Neuronal stem cell (in vitro differentiated cells): ENCODE results near the gene GBGT1.

Experiments
- DNase-seq: peaks from one replicate; pipeline ENCODE4 v3.0.0-alpha.2; 2013; ENCODE audit warnings: low spot score
- H2AFZ ChIP-seq: one replicate; pipeline ENCODE4 v1.6.1; 2013; ENCODE audit warnings: mild to moderate bottlenecking, low read length, inconsistent platforms
- H2AK5ac ChIP-seq: 2 replicates; pipeline ENCODE4 v1.6.1; 2013; ENCODE audit warnings: low read depth, mild to moderate bottlenecking, inconsistent platforms, low read length, moderate library complexity, mixed read lengths
- H2BK120ac ChIP-seq: 2 replicates; pipeline ENCODE4 v1.6.1; 2013; ENCODE audit warnings: low read depth, mild to moderate bottlenecking, inconsistent platforms, low read length, moderate library complexity, mixed read lengths
- H2BK12ac ChIP-seq: one replicate; pipeline ENCODE4 v1.6.1; 2013; ENCODE audit warnings: low read length, inconsistent platforms
- H2BK15ac ChIP-seq: 2 replicates; pipeline ENCODE4 v1.6.1; 2013; ENCODE audit warnings: mild to moderate bottlenecking, low read length, inconsistent platforms, mixed read lengths
- H2BK5ac ChIP-seq: one replicate; pipeline ENCODE4 v1.6.1; 2013; ENCODE audit warnings: inconsistent platforms, mild to moderate bottlenecking, low read length, moderate library complexity
- H3K14ac ChIP-seq: one replicate; pipeline ENCODE4 v1.6.1; 2013; ENCODE audit warnings: low read length, inconsistent platforms
- H3K18ac ChIP-seq: 2 replicates; pipeline ENCODE4 v1.6.1; 2013; ENCODE audit warnings: low read length, inconsistent platforms
- H3K23ac ChIP-seq: 2 replicates; pipeline ENCODE4 v1.6.1; 2013; ENCODE audit warnings: low read depth, mild to moderate bottlenecking, mixed read lengths, low read length, inconsistent platforms; ENCODE audit not compliant: poor library complexity
- H3K27ac ChIP-seq: replicated peaks from 3 replicates; pipeline ENCODE4 v1.5.1; 2013; ENCODE audit warnings: low read length, inconsistent platforms
- H3K27me3 ChIP-seq, 3 experiments: 2 replicates each; pipeline ENCODE4 v1.6.1; 2013; ENCODE audit warnings: low read length in 3 of 3, mild to moderate bottlenecking in 2 of 3, inconsistent platforms in 1 of 3, low read depth in 1 of 3, mixed read lengths in 1 of 3, moderate library complexity in 1 of 3; ENCODE audit not compliant: control insufficient read depth in 3 of 3, insufficient read depth in 3 of 3
- H3K36me3 ChIP-seq, 2 donors: replicated peaks in 1 of 2; 2 replicates each; pipeline ENCODE4 v1.6.1; 2013; ENCODE audit warnings: low read length in 2 of 2; ENCODE audit not compliant: control insufficient read depth in 2 of 2, insufficient read depth in 2 of 2
- H3K4ac ChIP-seq: 2 replicates; pipeline ENCODE4 v1.6.1; 2013; ENCODE audit warnings: inconsistent platforms, mild to moderate bottlenecking, low read length, moderate library complexity
- H3K4me1 ChIP-seq, 2 donors: 1 replicate in 1 of 2; 2 replicates in 1 of 2; pipeline ENCODE4 v1.6.1; 2013; ENCODE audit warnings: low read length in 2 of 2, low read depth in 1 of 2; ENCODE audit not compliant: control insufficient read depth in 2 of 2, insufficient read depth in 1 of 2
- H3K4me2 ChIP-seq: one replicate; pipeline ENCODE4 v1.6.1; 2013; ENCODE audit warnings: mild to moderate bottlenecking, low read length, inconsistent platforms; ENCODE audit not compliant: insufficient read depth, poor library complexity, severe bottlenecking
- H3K4me3 ChIP-seq, 2 donors: 2 replicates each; pipeline ENCODE4 v1.5.1; 2013; ENCODE audit warnings: low read length in 2 of 2, mild to moderate bottlenecking in 2 of 2, inconsistent platforms in 1 of 2, moderate library complexity in 1 of 2
- H3K79me1 ChIP-seq: one replicate; pipeline ENCODE4 v1.6.1; 2013; ENCODE audit warnings: low read depth, mild to moderate bottlenecking, inconsistent platforms, low read length, moderate library complexity
- H3K9ac ChIP-seq: one replicate; pipeline ENCODE4 v1.6.1; 2013; ENCODE audit warnings: mild to moderate bottlenecking, low read depth, low read length, inconsistent platforms; ENCODE audit not compliant: poor library complexity
- H3K9me3 ChIP-seq, 2 donors: replicated peaks in 1 of 2; 2 replicates each; pipeline versions ENCODE3 to v1.6.1; 2013; ENCODE audit warnings: low read length in 2 of 2, mild to moderate bottlenecking in 2 of 2, inconsistent platforms in 1 of 2, low read depth in 1 of 2, mixed read lengths in 1 of 2, moderate library complexity in 1 of 2; ENCODE audit not compliant: control insufficient read depth in 2 of 2, insufficient read depth in 1 of 2
- H4K8ac ChIP-seq: one replicate; pipeline ENCODE4 v1.6.1; 2013; ENCODE audit warnings: low read depth, mild to moderate bottlenecking, inconsistent platforms, low read length, moderate library complexity
- H4K91ac ChIP-seq: one replicate; pipeline ENCODE4 v1.6.1; 2013; ENCODE audit warnings: low read length, low read depth, mild to moderate bottlenecking, inconsistent platforms; ENCODE audit not compliant: poor library complexity
- WGBS, 2 donors: extraction: QIAGEN DNeasy Blood & Tissue Kit; methylation state at CpG; one replicate each; pipeline ENCODE4 v1.1.7; 2013; ENCODE audit warnings: missing lambda C conversion rate in 2 of 2, mixed read lengths in 1 of 2; ENCODE audit not compliant: insufficient read length in 2 of 2, insufficient replicate concordance in 1 of 2; ENCODE audit errors: extremely low coverage in 2 of 2; 5-methylcytosine and 5-hydroxymethylcytosine counted together

GBGT1 gene

GRCh38 chr9:133187561-133188005 is 23.9 kb upstream of the GBGT1 start:
- WGBS, 2 donors = no CpG with 5 or more reads among the region's 10 CpGs
- Histone ChIP-seq H2BK15ac (no peak overlapping the region), H2BK120ac (no peak overlapping the region), H2BK12ac (no peak overlapping the region), H3K36me3 (no peaks in the 10 kb centered on the region), H3K27ac (no peak overlapping the region), H2AK5ac (peak overlapping the region; percentile 83), H3K18ac (no peak overlapping the region), H3K79me1 (no peaks in the 10 kb centered on the region), H3K27me3 (peaks cover 0 to 34% (median 22%) of the 10 kb centered on the region in 3 experiments), H4K91ac (no peak overlapping the region), H3K4me3 (no peak overlapping the region), H3K9me3 (no peaks in the 10 kb centered on the region), H3K4ac (no peak overlapping the region), H3K23ac (peak overlapping the region; percentile 70), H3K4me2 (no peak overlapping the region), H4K8ac (no peak overlapping the region), H3K9ac (no peak overlapping the region), H2BK5ac (no peak overlapping the region), H3K14ac (no peak overlapping the region), H2AFZ (no peak overlapping the region), H3K4me1 (peaks cover 0 to 2% of the 10 kb centered on the region in 2 donors)
- DNase-seq = no peak

GRCh38 chr9:133186736-133187135 is 23.0 kb upstream of the GBGT1 start:
- no peaks in the 10 kb centered on the region for H3K9me3 ChIP-seq
- no peak overlapping the region for H4K91ac ChIP-seq
- no peaks in the 10 kb centered on the region for H3K36me3 ChIP-seq
- H3K4ac ChIP-seq = no peak overlapping the region
- peaks cover 0 to 2% of the 10 kb centered on the region in 2 donors for H3K4me1 ChIP-seq
- H2BK120ac ChIP-seq = no peak overlapping the region
- no peak overlapping the region for H2BK12ac ChIP-seq
- H3K23ac ChIP-seq = peak overlapping the region; percentile 37
- WGBS, 2 donors = no CpG with 5 or more reads among the region's 6 CpGs
- no peak overlapping the region for H3K27ac ChIP-seq
- no peak for DNase-seq
- no peak overlapping the region for H2BK15ac ChIP-seq
- no peak overlapping the region for H3K4me2 ChIP-seq
- no peak overlapping the region for H2BK5ac ChIP-seq
- H2AFZ ChIP-seq = no peak overlapping the region
- no peak overlapping the region for H4K8ac ChIP-seq
- no peak overlapping the region for H2AK5ac ChIP-seq
- H3K9ac ChIP-seq = no peak overlapping the region
- H3K18ac ChIP-seq = no peak overlapping the region
- H3K14ac ChIP-seq = no peak overlapping the region
- H3K27me3 ChIP-seq = peaks cover 0 to 42% (median 26%) of the 10 kb centered on the region in 3 experiments
- H3K4me3 ChIP-seq = no peak overlapping the region
- no peaks in the 10 kb centered on the region for H3K79me1 ChIP-seq

GRCh38 chr9:133184971-133185370 is 21.3 kb upstream of the GBGT1 start:
- Histone ChIP-seq H3K14ac (no peak overlapping the region), H2BK120ac (no peak overlapping the region), H4K8ac (no peak overlapping the region), H2BK5ac (no peak overlapping the region), H3K4ac (no peak overlapping the region), H3K18ac (no peak overlapping the region), H3K27me3 (peaks cover 0 to 44% (median 26%) of the 10 kb centered on the region in 3 experiments), H3K27ac (no peak overlapping the region), H3K36me3 (no peaks in the 10 kb centered on the region), H4K91ac (no peak overlapping the region), H3K9me3 (no peaks in the 10 kb centered on the region), H3K9ac (no peak overlapping the region), H2BK12ac (no peak overlapping the region), H3K4me1 (peaks cover 0 to 2% of the 10 kb centered on the region in 2 donors), H3K4me3 (no peak overlapping the region), H3K23ac (no peak overlapping the region), H2AFZ (no peak overlapping the region), H3K79me1 (no peaks in the 10 kb centered on the region), H3K4me2 (no peak overlapping the region), H2AK5ac (no peak overlapping the region), H2BK15ac (no peak overlapping the region)
- WGBS, 2 donors = no CpG with 5 or more reads among the region's 8 CpGs
- DNase-seq = no peak

GRCh38 chr9:133182151-133182550 is 18.4 kb upstream of the GBGT1 start:
- Histone ChIP-seq H3K18ac (no peak overlapping the region), H3K4me1 (no peaks in the 10 kb centered on the region), H3K4ac (no peak overlapping the region), H3K4me3 (no peak overlapping the region), H2BK120ac (no peak overlapping the region), H3K27me3 (peaks cover 0 to 47% (median 9%) of the 10 kb centered on the region in 3 experiments), H4K8ac (no peak overlapping the region), H4K91ac (no peak overlapping the region), H3K36me3 (no peaks in the 10 kb centered on the region), H3K23ac (peak overlapping the region; percentile 65), H3K4me2 (no peak overlapping the region), H2AK5ac (no peak overlapping the region), H3K9me3 (no peaks in the 10 kb centered on the region), H2BK5ac (peak overlapping the region; percentile 27), H3K14ac (no peak overlapping the region), H2AFZ (no peak overlapping the region), H3K9ac (peak overlapping the region; percentile 12), H2BK15ac (no peak overlapping the region), H3K27ac (no peak overlapping the region), H3K79me1 (no peaks in the 10 kb centered on the region), H2BK12ac (no peak overlapping the region)
- WGBS, 2 donors = no CpG with 5 or more reads among the region's 5 CpGs
- DNase-seq = no peak
